H1 (cell line): Measurements from ENCODE around the gene METRNL. TPM values are rescaled to one million over a fixed set of nuclear protein-coding genes. Genes with fewer than 3 reads are reported as not detected.

Experiments used
- ATF2 ChIP-seq: IDR thresholded peaks from 2 replicates; pipeline ENCODE4 v1.6.1; 2012; ENCODE audit warnings: low read length, inconsistent platforms
- CHD7 ChIP-seq: fragments of 300-600 bp; sonication (generic); IDR thresholded peaks from 2 replicates; pipeline ENCODE4 v1.7.1; 2012; ENCODE audit warnings: low read length, moderate library complexity, mild to moderate bottlenecking, inconsistent platforms; ENCODE audit not compliant: insufficient replicate concordance
- CREB1 ChIP-seq: IDR thresholded peaks from 2 replicates; pipeline ENCODE4 v1.6.1; 2012; ENCODE audit warnings: inconsistent platforms
- polyA plus RNA-seq, 7 experiments: library from polyadenylated mRNA; depleted of rRNA in 3 of 7; stranded (reverse) in 5 of 7; unstranded in 2 of 7; fragments of >200 nt in 5 of 7; fragments of 200-250 nt in 2 of 7; gene quantifications; 1 replicate in 5 of 7; 2 replicates in 1 of 7; 4 replicates in 1 of 7; pipeline versions ENCODE4 v1.2.1 to v1.2.3, GENCODE V29; 2011 to 2013; ENCODE audit warnings: missing spikeins in 2 of 7, mixed read lengths in 2 of 7
- total RNA-seq: library from RNA; stranded (reverse); fragmentation: NEBNext Ultra II Directional; extraction: Animal tissue kit (Norgen Biotek cat#: 25700); gene quantifications from 2 replicates; pipeline ENCODE4 v1.2.1, GENCODE V29; 2021

Gene METRNL
- total and polyA plus RNA-seq, 2 of the 8 experiments (the other 6 are each of a cell fraction or from before 2014, with no cell fraction given): 13.9 to 14.2 TPM

- no peak for TF ChIP-seq ATF2
- no peak for TF ChIP-seq CHD7
- no peak for TF ChIP-seq CREB1
Observed at GRCh38 chr17:83092931-83093330, 13.5 kb downstream of the METRNL start (continued).
